Hepatocyte (in vitro differentiated cells): ENCODE measurements around the gene JUNB. TPM values are rescaled to one million over a fixed set of nuclear protein-coding genes. Genes with fewer than 3 reads are reported as not detected.

Source experiments
- DNase-seq: peaks from one replicate; pipeline ENCODE4 v3.0.0-alpha.2; 2016; ENCODE audit warnings: low spot score
- H2AFZ ChIP-seq: fragments of 200-600 bp; sonication (generic); 2 replicates; pipeline ENCODE4 v1.6.0; 2016; ENCODE audit warnings: antibody characterized with exemption, mild to moderate bottlenecking
- H3K27ac ChIP-seq: fragments of 200-600 bp; sonication (generic); 2 replicates; pipeline ENCODE4 v1.5.1; 2016; ENCODE audit warnings: mild to moderate bottlenecking
- H3K27me3 ChIP-seq: fragments of 200-600 bp; sonication (generic); 2 replicates; pipeline ENCODE4 v1.6.1; 2016
- H3K36me3 ChIP-seq: fragments of 200-600 bp; sonication (generic); replicated peaks from 2 replicates; pipeline ENCODE4 v1.5.1; 2016; ENCODE audit warnings: low read depth; ENCODE audit not compliant: insufficient read depth
- H3K4me1 ChIP-seq: fragments of 200-600 bp; sonication (generic); 2 replicates; pipeline ENCODE4 v1.5.1; 2016; ENCODE audit warnings: mild to moderate bottlenecking, moderate library complexity; ENCODE audit not compliant: insufficient read depth
- H3K4me2 ChIP-seq: fragments of 200-600 bp; sonication (generic); 2 replicates; pipeline ENCODE4 v1.6.0; 2016
- H3K4me3 ChIP-seq: fragments of 200-600 bp; sonication (generic); 2 replicates; pipeline ENCODE4 v1.5.1; 2016; ENCODE audit warnings: mild to moderate bottlenecking
- H3K79me2 ChIP-seq: fragments of 200-600 bp; sonication (generic); 2 replicates; pipeline ENCODE4 v1.6.0; 2017; ENCODE audit warnings: mild to moderate bottlenecking
- H3K9me2 ChIP-seq: fragments of 200-600 bp; sonication (generic); replicated peaks from 2 replicates; pipeline ENCODE4 v1.6.0; 2017; ENCODE audit warnings: mild to moderate bottlenecking; ENCODE audit not compliant: insufficient read depth
- H3K9me3 ChIP-seq: fragments of 200-600 bp; sonication (generic); 2 replicates; pipeline ENCODE4 v1.5.1; 2016; ENCODE audit warnings: low read depth, mild to moderate bottlenecking
- H4K20me1 ChIP-seq: fragments of 200-600 bp; sonication (generic); 2 replicates; pipeline ENCODE4 v1.6.0; 2016; ENCODE audit warnings: mild to moderate bottlenecking; ENCODE audit not compliant: insufficient read depth, poor library complexity, severe bottlenecking
- EZH2 ChIP-seq: fragments of 200-600 bp; sonication (generic); IDR thresholded peaks from 2 replicates; pipeline ENCODE4 v1.6.1; 2016; ENCODE audit warnings: antibody characterized with exemption, mild to moderate bottlenecking, borderline replicate concordance
- EZH2phosphoT487 ChIP-seq: fragments of 200-600 bp; sonication (generic); IDR thresholded peaks from one replicate; pipeline ENCODE4 v1.6.1; 2018; ENCODE audit warnings: antibody characterized with exemption, mild to moderate bottlenecking, low read depth, moderate library complexity; ENCODE audit not compliant: unreplicated experiment, severe bottlenecking
- WGBS: methylation state at CpG from one replicate; pipeline ENCODE4 v1.1.6; 2016; ENCODE audit warnings: low lambda C conversion rate; ENCODE audit errors: missing lambda C conversion rate; 5-methylcytosine and 5-hydroxymethylcytosine counted together
- polyA plus RNA-seq: library from polyadenylated mRNA; unstranded; fragments of >200 nt; fragmentation: Nextera tagmentation; extraction: Ambion mirVana; gene quantifications from 2 replicates; pipeline ENCODE4 v1.2.1, GENCODE V29; 2016
- total RNA-seq: library from RNA; depleted of rRNA; stranded (reverse); fragments of >200 nt; gene quantifications from 2 replicates; pipeline ENCODE4 v1.2.3, GENCODE V29; 2014
- TF ChIP-seq, protein P1 (sequence below): fragments of 200-600 bp; sonication (generic); IDR thresholded peaks from 2 replicates; pipeline ENCODE4 v1.5.1; 2016; ENCODE audit warnings: antibody characterized with exemption, mild to moderate bottlenecking; ENCODE audit not compliant: poor library complexity

JUNB gene
- total and polyA plus RNA-seq, 2 experiments from 2014 or later: 399 to 539 TPM

DNA sequence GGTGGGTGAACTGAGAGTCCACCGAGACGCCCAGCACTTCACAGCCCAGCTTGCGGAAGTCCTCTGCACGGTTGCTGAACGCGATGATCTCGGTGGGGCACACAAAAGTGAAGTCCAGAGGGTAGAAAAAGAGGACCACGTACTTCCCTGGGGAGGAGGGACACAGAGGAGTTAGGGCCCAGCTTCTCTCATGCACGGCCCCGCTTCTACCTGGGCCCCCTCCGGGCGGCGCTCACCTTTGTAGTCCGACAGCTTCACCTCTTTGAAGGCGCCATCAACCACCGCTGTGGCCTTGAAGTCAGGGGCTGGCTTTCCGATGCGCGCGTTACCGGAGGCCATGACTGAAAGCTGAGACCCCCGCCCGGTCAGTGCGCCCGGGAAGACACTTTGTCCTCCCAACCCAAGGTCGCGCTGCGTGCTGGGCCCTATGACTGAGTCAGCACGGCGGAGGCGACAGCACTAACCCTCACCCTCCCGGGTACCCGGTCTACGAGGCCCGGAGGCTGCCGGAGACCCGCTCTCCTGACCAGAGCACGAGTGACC, 9.7 kb downstream of the JUNB start:
- Histone ChIP-seq H2AFZ (peak overlapping the region; percentile 91), H3K27ac (peak overlapping the region; percentile 88), H3K9me3 (no peaks in the 10 kb centered on the region), H3K4me1 (peaks cover 18% of the 10 kb centered on the region), H3K27me3 (no peaks in the 10 kb centered on the region), H3K36me3 (no peaks in the 10 kb centered on the region), H4K20me1 (peaks cover 6% of the 10 kb centered on the region), H3K9me2 (no peaks in the 10 kb centered on the region), H3K4me2 (peak overlapping the region; percentile 99), H3K79me2 (peaks cover 24% of the 10 kb centered on the region), H3K4me3 (peak overlapping the region; percentile 98)
- WGBS: 2% methylated on average over 33 of the region's 38 CpGs
- TF ChIP-seq, protein P1, sequence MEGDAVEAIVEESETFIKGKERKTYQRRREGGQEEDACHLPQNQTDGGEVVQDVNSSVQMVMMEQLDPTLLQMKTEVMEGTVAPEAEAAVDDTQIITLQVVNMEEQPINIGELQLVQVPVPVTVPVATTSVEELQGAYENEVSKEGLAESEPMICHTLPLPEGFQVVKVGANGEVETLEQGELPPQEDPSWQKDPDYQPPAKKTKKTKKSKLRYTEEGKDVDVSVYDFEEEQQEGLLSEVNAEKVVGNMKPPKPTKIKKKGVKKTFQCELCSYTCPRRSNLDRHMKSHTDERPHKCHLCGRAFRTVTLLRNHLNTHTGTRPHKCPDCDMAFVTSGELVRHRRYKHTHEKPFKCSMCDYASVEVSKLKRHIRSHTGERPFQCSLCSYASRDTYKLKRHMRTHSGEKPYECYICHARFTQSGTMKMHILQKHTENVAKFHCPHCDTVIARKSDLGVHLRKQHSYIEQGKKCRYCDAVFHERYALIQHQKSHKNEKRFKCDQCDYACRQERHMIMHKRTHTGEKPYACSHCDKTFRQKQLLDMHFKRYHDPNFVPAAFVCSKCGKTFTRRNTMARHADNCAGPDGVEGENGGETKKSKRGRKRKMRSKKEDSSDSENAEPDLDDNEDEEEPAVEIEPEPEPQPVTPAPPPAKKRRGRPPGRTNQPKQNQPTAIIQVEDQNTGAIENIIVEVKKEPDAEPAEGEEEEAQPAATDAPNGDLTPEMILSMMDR: no peak
- TF ChIP-seq EZH2 (no peak), EZH2phosphoT487 (no peak)
- DNase-seq: peak; percentile 58

- H2AFZ ChIP-seq: peak within 1 kb of the TSS; percentile 91
- peak within 1 kb of the TSS; percentile 99 for H3K4me2 ChIP-seq
- 1% methylated on average over 74 of the region's 78 CpGs for WGBS
These were observed 10.4 kb downstream of the JUNB start, which contains the start of the genes PRDX2 and THSD8 for GRCh38 chr19:12801466-12802266. Gene PRDX2 (minus strand): TSS chr19:12801800. CDS start chr19:12801261, 539 bp downstream. Gene THSD8 (plus strand): TSS chr19:12802069. CDS start chr19:12802072, 3 bp downstream.

DNA sequence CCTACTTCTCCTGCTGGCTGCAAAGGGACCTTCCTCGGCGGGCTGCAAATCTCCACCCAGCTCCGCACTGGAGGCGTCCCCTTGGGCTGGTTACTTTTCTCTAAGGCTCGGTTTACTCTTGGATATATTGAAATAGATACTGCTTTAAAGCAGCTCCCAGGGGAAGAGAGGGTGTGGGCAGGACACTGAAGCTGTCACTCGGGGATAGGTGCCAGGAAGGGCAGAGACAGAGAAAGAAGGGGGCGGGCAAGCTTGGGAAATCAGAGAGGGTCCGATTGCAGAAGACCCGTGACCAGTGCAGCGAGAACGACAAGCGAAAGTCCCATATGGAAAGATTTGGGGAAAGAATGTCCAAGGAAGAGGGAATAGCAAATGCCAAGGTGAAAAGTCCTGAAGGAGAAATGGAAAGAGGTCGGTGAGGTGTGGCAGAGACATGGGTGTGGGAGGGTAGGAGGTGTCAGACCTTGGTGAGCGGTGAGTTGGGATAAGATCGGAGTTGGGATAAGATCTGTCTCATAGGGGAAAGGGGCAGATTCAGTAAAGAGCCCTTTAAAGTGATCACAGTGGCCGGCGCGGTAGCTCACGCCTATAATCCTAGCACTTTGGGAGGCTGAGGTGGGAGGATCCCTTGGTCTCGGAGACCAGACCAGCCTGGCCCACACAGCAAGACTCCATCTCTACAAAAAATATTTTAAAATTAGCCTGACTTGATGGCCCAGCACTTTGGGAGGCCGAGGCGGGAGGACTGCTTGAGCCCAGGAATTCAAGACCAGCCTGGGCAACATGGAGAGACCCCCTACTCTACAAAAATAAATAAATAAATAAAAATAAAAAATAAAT, 11.2 kb downstream of the JUNB start:
- TF ChIP-seq, protein P1: no peak
- no peak for TF ChIP-seq EZH2
- TF ChIP-seq EZH2phosphoT487: no peak
- Histone ChIP-seq H3K79me2 (peaks cover 24% of the 10 kb centered on the region), H3K4me1 (peaks cover 14% of the 10 kb centered on the region), H2AFZ (peak overlapping the region; percentile 91), H3K4me2 (peak overlapping the region; percentile 99), H3K4me3 (peak overlapping the region; percentile 98), H3K27ac (no peak overlapping the region), H3K27me3 (no peaks in the 10 kb centered on the region), H4K20me1 (peaks cover 6% of the 10 kb centered on the region), H3K9me2 (no peaks in the 10 kb centered on the region), H3K9me3 (no peaks in the 10 kb centered on the region), H3K36me3 (no peaks in the 10 kb centered on the region)
- DNase-seq: no peak
- 55% methylated on average over 22 of the region's 22 CpGs for WGBS

More at GRCh38 chr19:12801466-12802266, 10.4 kb downstream of the JUNB start, which contains the start of the genes PRDX2 and THSD8:
- no peaks in the 10 kb centered on the region for H3K27me3 ChIP-seq
- H3K27ac ChIP-seq: peak within 1 kb of the TSS; percentile 88
- TF ChIP-seq EZH2phosphoT487 (no peak), EZH2 (no peak)
- TF ChIP-seq, protein P1: no peak
- peaks cover 6% of the 10 kb centered on the region for H4K20me1 ChIP-seq
- H3K36me3 ChIP-seq: no peaks in the 10 kb centered on the region
- peaks cover 14% of the 10 kb centered on the region for H3K4me1 ChIP-seq
- H3K9me2 ChIP-seq: no peaks in the 10 kb centered on the region
- H3K4me3 ChIP-seq: peak within 1 kb of the TSS; percentile 98
- H3K79me2 ChIP-seq: peaks cover 24% of the 10 kb centered on the region
- peak; percentile 92 for DNase-seq
- H3K9me3 ChIP-seq: no peaks in the 10 kb centered on the region
